ENCODE results near the gene IVNS1ABP. TPM values are rescaled to one million over a fixed set of nuclear protein-coding genes. Genes with fewer than 3 reads are reported as not detected.

IVNS1ABP gene
- total and polyA plus RNA-seq, 9 of the 15 experiments (the other 6 are each of a cell fraction or from before 2014, with no cell fraction given), result 30.6 to 126 (median 77.7) TPM

DNA sequence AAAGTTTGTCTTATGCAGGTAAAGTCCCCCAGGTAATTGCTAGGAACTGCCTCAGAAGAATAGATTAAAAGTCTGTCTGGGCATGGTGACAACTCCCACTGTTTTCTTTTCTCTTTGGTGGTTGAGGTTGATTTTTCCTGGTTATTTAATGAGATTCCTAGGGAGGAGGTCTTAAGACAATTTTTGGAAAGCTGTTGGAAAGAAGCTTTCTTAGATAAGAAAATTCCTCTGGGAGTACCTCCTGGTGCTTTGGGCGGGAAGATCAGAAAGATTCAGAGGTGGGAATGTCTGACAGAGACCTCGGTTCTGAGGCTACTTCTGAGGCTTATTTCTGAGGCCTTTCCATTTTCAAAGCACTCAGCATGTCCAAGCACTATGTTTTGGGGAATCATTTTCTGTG is 25.0 kb upstream of the IVNS1ABP start:
- BruUV-seq (replicated peaks), result no TSS peak
- H2AFZ ChIP-seq (ENCODE audit: low read depth, low read length), result no peak overlapping the region
- H4K20me1 ChIP-seq (replicated peaks; ENCODE audit: control insufficient read depth, insufficient read depth, low read length), result no peaks in the 10 kb centered on the region
- H3K9me1 ChIP-seq (ENCODE audit: control insufficient read depth, insufficient read depth, low read length), result no peaks in the 10 kb centered on the region
- H3K27ac ChIP-seq (ENCODE audit: extremely low read depth, low read depth, low read length), result no peak overlapping the region
- intact Hi-C loops (cut with micrococcal nuclease) (no loop called here), in situ Hi-C loops (cut with MboI) (no loop called here)
- TF ChIP-seq AFF1 (IDR thresholded peaks at IDR 0.05; ENCODE audit: low read depth in 1 of 2, partially characterized antibody in 2 of 2), result no peak
- no peak for TF ChIP-seq NR1H2 (CRISPR knock-in tag; IDR thresholded peaks at IDR 0.05)
- no peak for TF ChIP-seq ASH1L (IDR thresholded peaks at IDR 0.05; ENCODE audit: borderline replicate concordance, low read depth, partially characterized antibody)
- no peaks in the 10 kb centered on the region; a peak in 1 of 5 replicates for H3K4me1 ChIP-seq (replicated peaks in 1 of 2; ENCODE audit: control insufficient read depth in 2 of 2, insufficient read depth in 2 of 2, low read length in 2 of 2)
- no peak for DNase-seq (ENCODE audit: extremely low read depth in 1 of 4, low spot score in 3 of 4)
- no peak for ATAC-seq
- no peaks in the 10 kb centered on the region for H3K9me3 ChIP-seq (replicated peaks; ENCODE audit: control insufficient read depth, insufficient read depth, low read depth, low read length)
- no peak for FAIRE-seq
- ChIA-PET POLR2A (interaction anchor here (0.6 to 0.8 kb wide), 2 partner anchors 9 to 158 kb away, joined by 3 to 5 read pairs; no protein-coding TSS in a partner anchor), CTCF (ENCODE audit: low intra/inter-chr PET ratio) (no interaction called here)
- no peaks in the 10 kb centered on the region for H3K79me2 ChIP-seq (ENCODE audit: control insufficient read depth, insufficient read depth, low read length)
- H3K36me3 ChIP-seq (ENCODE audit: control insufficient read depth, insufficient read depth, low read length), result no peaks in the 10 kb centered on the region
- H3K9ac ChIP-seq (ENCODE audit: insufficient read depth in 1 of 2, low read depth in 2 of 2, low read length in 2 of 2), result no peak overlapping the region
- 39% methylated on average over 2 of the region's 2 CpGs for WGBS (ENCODE audit: insufficient coverage, low coverage, missing lambda C conversion rate)
- no peaks in the 10 kb centered on the region for H3K27me3 ChIP-seq (ENCODE audit: control insufficient read depth in 2 of 2, insufficient read depth in 2 of 2, low read length in 2 of 2)
- no peak overlapping the region for H3K4me3 ChIP-seq
- H3K4me2 ChIP-seq (ENCODE audit: insufficient read depth, low read length), result no peak overlapping the region
